MCF 10A (cell line): ENCODE data around the gene FLNA. TPM values are rescaled to one million over a fixed set of nuclear protein-coding genes. Genes with fewer than 3 reads are reported as not detected.

Source experiments
- BruUV-seq: library from RNA; stranded (reverse); fragments of 400-500 nt; replicated peaks from 2 replicates; lab custom pipeline; 2021; lab: Mats Ljungman, UMichigan
- CTCF ChIA-PET: fragments of 300-600 bp; sonication (Branson Sonifier 250); formaldehyde crosslinking; extraction: SDS; loops from one replicate; lab custom pipeline; 2021; ENCODE audit warnings: antibody characterized with exemption, inconsistent platforms; lab: Yijun Ruan, JAX
- POLR2A ChIA-PET: fragments of 300-600, 350-650 bp; sonication (Branson Sonifier 250); formaldehyde crosslinking; extraction: SDS; loops from one replicate; lab custom pipeline; 2020; ENCODE audit warnings: antibody characterized with exemption, inconsistent platforms; lab: Yijun Ruan, JAX
- DNase-seq: peaks from one replicate; pipeline ENCODE4 v3.0.0-alpha.2; 2018; ENCODE audit not compliant: unreplicated experiment
- H3K27ac Mint-ChIP-seq: one replicate; pipeline ENCODE4 v1.8.0; 2022; ENCODE audit warnings: mild to moderate bottlenecking, low read depth, mixed read lengths; ENCODE audit not compliant: unreplicated experiment
- H3K27me3 Mint-ChIP-seq: one replicate; pipeline ENCODE4 v1.8.0; 2022; ENCODE audit warnings: mixed read lengths; ENCODE audit not compliant: insufficient read depth, unreplicated experiment
- H3K36me3 Mint-ChIP-seq: one replicate; pipeline ENCODE4 v1.8.0; 2022; ENCODE audit warnings: mild to moderate bottlenecking, moderate library complexity, mixed read lengths; ENCODE audit not compliant: insufficient read depth, unreplicated experiment
- H3K4me1 Mint-ChIP-seq: one replicate; pipeline ENCODE4 v1.8.0; 2022; ENCODE audit warnings: mixed read lengths; ENCODE audit not compliant: insufficient read depth, unreplicated experiment
- H3K4me3 Mint-ChIP-seq: one replicate; pipeline ENCODE4 v1.8.0; 2022; ENCODE audit warnings: mild to moderate bottlenecking, moderate library complexity, mixed read lengths; ENCODE audit not compliant: unreplicated experiment
- H3K9me3 Mint-ChIP-seq: one replicate; pipeline ENCODE4 v1.8.0; 2022; ENCODE audit warnings: mixed read lengths; ENCODE audit not compliant: unreplicated experiment
- intact Hi-C: fragments of 100-400 bp; cut with micrococcal nuclease; formaldehyde crosslinking; loops from 2 replicates; pipeline ENCODE4 v1.14.1; 2022
- total RNA-seq: library from RNA; stranded (reverse); gene quantifications from 2 replicates; pipeline ENCODE4 v1.2.3, GENCODE V29; 2022
- TF ChIP-seq, protein P1 (sequence below): fragments of 200-600 bp; IDR thresholded peaks from one replicate; pipeline ENCODE4 v1.8.0; 2022; ENCODE audit warnings: antibody characterized with exemption, mild to moderate bottlenecking; ENCODE audit not compliant: unreplicated experiment

FLNA gene
- total RNA-seq, 1 experiment from 2014 or later = 1,218 TPM

GRCh38 chrX:154404625-154405192 is 30.3 kb upstream of the FLNA start:
- peaks cover 32% of the 10 kb centered on the region for H3K36me3 Mint-ChIP-seq
- no peak overlapping the region for H3K4me3 Mint-ChIP-seq
- H3K4me1 Mint-ChIP-seq = peaks cover 9% of the 10 kb centered on the region
- TF ChIP-seq, protein P1, sequence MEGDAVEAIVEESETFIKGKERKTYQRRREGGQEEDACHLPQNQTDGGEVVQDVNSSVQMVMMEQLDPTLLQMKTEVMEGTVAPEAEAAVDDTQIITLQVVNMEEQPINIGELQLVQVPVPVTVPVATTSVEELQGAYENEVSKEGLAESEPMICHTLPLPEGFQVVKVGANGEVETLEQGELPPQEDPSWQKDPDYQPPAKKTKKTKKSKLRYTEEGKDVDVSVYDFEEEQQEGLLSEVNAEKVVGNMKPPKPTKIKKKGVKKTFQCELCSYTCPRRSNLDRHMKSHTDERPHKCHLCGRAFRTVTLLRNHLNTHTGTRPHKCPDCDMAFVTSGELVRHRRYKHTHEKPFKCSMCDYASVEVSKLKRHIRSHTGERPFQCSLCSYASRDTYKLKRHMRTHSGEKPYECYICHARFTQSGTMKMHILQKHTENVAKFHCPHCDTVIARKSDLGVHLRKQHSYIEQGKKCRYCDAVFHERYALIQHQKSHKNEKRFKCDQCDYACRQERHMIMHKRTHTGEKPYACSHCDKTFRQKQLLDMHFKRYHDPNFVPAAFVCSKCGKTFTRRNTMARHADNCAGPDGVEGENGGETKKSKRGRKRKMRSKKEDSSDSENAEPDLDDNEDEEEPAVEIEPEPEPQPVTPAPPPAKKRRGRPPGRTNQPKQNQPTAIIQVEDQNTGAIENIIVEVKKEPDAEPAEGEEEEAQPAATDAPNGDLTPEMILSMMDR = no peak
- H3K9me3 Mint-ChIP-seq = no peaks in the 10 kb centered on the region
- ChIA-PET POLR2A (interaction anchor here (0.6 kb wide), 1 partner anchor 13 kb away, joined by 3 read pairs; no protein-coding TSS in a partner anchor), CTCF (interaction anchor here (1.1 kb wide), 1 partner anchor 20 kb away, joined by 3 read pairs; no protein-coding TSS in a partner anchor)
- intact Hi-C loops = loop anchor here (5.0 kb wide), 1 partner anchor 38 kb away; the partner anchor contains the start of gene FAM50A
- no peak for DNase-seq
- H3K27me3 Mint-ChIP-seq = peaks cover 12% of the 10 kb centered on the region
- no TSS peak for BruUV-seq
- no peak overlapping the region for H3K27ac Mint-ChIP-seq

DNA sequence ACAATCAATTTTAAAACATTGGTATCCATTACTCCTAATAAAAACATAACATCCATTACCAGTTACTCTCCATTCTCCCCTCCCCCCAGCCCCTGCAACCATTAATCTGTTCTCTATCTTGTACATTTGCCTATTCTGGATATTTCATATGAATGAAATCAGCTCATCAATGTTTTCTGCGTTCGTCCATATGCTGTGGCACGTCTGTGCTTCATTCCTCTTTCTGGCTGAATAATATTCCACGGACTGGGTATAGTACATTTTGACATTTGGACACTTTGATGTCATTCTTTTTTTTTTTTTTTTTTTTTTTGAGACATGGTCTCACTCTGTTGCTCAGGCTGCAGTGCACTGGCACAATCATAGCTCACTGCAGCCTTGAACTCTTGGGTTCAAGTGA is 29.4 kb upstream of the FLNA start:
- Mint-ChIP-seq H3K36me3 (peaks cover 40% of the 10 kb centered on the region), H3K4me3 (no peak overlapping the region), H3K27me3 (peaks cover 9% of the 10 kb centered on the region), H3K4me1 (peaks cover 10% of the 10 kb centered on the region), H3K27ac (no peak overlapping the region), H3K9me3 (no peaks in the 10 kb centered on the region)
- BruUV-seq = no TSS peak
- DNase-seq = no peak
- intact Hi-C loops = no loop called here
- TF ChIP-seq, protein P1 = no peak
- ChIA-PET CTCF (interaction anchor here (1.1 kb wide), 1 partner anchor 21 kb away, joined by 3 read pairs; no protein-coding TSS in a partner anchor), POLR2A (interaction anchor here (0.6 to 0.7 kb wide), 2 partner anchors 14 to 38 kb away, joined by 3 read pairs; no protein-coding TSS in a partner anchor)

GRCh38 chrX:154403192-154403591 is 28.8 kb upstream of the FLNA start:
- no peaks in the 10 kb centered on the region for H3K9me3 Mint-ChIP-seq
- peaks cover 2% of the 10 kb centered on the region for H3K27me3 Mint-ChIP-seq
- ChIA-PET POLR2A (interaction anchor here (0.9 kb wide), 1 partner anchor 9 kb away, joined by 3 read pairs; no protein-coding TSS in a partner anchor), CTCF (interaction anchor here (0.6 to 1.5 kb wide), 3 partner anchors 30 to 389 kb away, joined by 3 to 4 read pairs (median 4); no protein-coding TSS in a partner anchor)
- no peak overlapping the region for H3K27ac Mint-ChIP-seq
- intact Hi-C loops = no loop called here
- peaks cover 47% of the 10 kb centered on the region for H3K36me3 Mint-ChIP-seq
- DNase-seq = no peak
- H3K4me3 Mint-ChIP-seq = no peak overlapping the region
- H3K4me1 Mint-ChIP-seq = peaks cover 6% of the 10 kb centered on the region
- TF ChIP-seq, protein P1 = no peak
- no TSS peak for BruUV-seq

DNA sequence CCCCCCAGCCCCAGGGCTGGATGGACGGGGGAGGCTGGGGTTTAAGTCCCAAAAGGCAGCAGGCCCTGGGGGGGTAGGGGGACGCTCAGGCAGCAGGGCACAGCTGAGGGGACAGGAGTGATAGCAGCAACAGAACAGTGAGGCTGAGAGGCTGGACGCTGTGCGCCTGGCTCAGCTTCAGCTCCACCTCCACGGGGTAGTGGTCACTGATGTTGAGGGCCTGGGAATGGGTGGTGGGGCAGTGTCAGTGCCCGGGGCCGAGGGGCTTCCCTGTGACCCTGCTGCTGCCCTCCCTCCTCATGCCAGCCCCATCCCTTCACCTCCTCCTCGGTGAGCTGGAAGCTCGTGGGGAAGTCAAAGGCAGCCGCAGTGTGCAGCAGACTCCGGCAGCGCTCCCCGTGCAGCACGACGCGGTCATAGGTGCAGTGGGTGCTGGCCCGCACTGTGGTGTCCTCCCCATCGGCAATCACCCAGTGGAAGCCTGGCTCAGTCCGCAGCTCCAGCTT is 28.2 kb upstream of the FLNA start:
- H3K4me1 Mint-ChIP-seq = peaks cover 5% of the 10 kb centered on the region
- H3K27me3 Mint-ChIP-seq = no peaks in the 10 kb centered on the region
- intact Hi-C loops = no loop called here
- BruUV-seq = no TSS peak
- POLR2A ChIA-PET = interaction anchor here (0.7 to 1.3 kb wide), 4 partner anchors 9 to 88 kb away, joined by 3 read pairs; partner anchors contain the start of genes SLC10A3 and TAFAZZIN
- H3K4me3 Mint-ChIP-seq = no peak overlapping the region
- DNase-seq = no peak
- peaks cover 51% of the 10 kb centered on the region for H3K36me3 Mint-ChIP-seq
- TF ChIP-seq, protein P1 = no peak
- CTCF ChIA-PET = interaction anchor here (0.6 to 1.5 kb wide), 3 partner anchors 29 to 388 kb away, joined by 3 to 4 read pairs (median 4); no protein-coding TSS in a partner anchor
- no peaks in the 10 kb centered on the region for H3K9me3 Mint-ChIP-seq
- no peak overlapping the region for H3K27ac Mint-ChIP-seq
